ENCODE results near the gene ASMT. TPM values are rescaled to one million over a fixed set of nuclear protein-coding genes. Genes with fewer than 3 reads are reported as not detected.

ASMT gene
- total RNA-seq, 2 donors from 2014 or later: 0.27 TPM; not detected in 1

- H3K9me3 ChIP-seq: no peaks in the 10 kb centered on the region
- no peak overlapping the region for H3K9ac ChIP-seq (ENCODE audit: low read depth in 2 of 2, low read length in 2 of 2)
- no peaks in the 10 kb centered on the region for H3K4me1 ChIP-seq
- DNase-seq: no peak
- H3K27ac ChIP-seq: no peak overlapping the region
- H3K27me3 ChIP-seq: no peaks in the 10 kb centered on the region
- TF ChIP-seq CTCF (IDR thresholded peaks at IDR 0.05): no peak
- intact Hi-C loops (cut with DNase I): no loop called here
- no peak overlapping the region for H3K4me3 ChIP-seq
- H3K36me3 ChIP-seq: no peaks in the 10 kb centered on the region
Measured at GRCh38 chrX:1686642-1687041, 71.8 kb downstream of the ASMT start.

Other genes with a start within 250 kb of the ASMT start
- 100 to 1,000 TPM; 419 to 474 TPM for gene SLC25A6, start 222.9 kb upstream of the ASMT start, total RNA-seq
- gene ASMTL, start 162.2 kb upstream of the ASMT start, total RNA-seq: 10 to 100 TPM; 17.4 to 21.6 TPM
- 1 to 10 TPM; 1.3 TPM for gene P2RY8, start 77.9 kb upstream of the ASMT start, total RNA-seq
- gene AKAP17A, start 23.5 kb upstream of the ASMT start, total RNA-seq: 10 to 100 TPM; 42.4 to 44.6 TPM